ELR (cell line): Measurements from ENCODE around the gene STIP1.
A peak's percentile ranks its signal among the peaks of the same experiment; 100 is the strongest.
"Not testable (repeated sequence)": the region's sequence is repeated elsewhere in the genome, so short reads cannot be mapped to it uniquely, and the experiment has no call there.

Source experiments
- DNase-seq: peaks from one replicate; pipeline ENCODE4 v3.0.0-alpha.2; 2015; ENCODE audit warnings: low read depth

The STIP1 gene

DNA sequence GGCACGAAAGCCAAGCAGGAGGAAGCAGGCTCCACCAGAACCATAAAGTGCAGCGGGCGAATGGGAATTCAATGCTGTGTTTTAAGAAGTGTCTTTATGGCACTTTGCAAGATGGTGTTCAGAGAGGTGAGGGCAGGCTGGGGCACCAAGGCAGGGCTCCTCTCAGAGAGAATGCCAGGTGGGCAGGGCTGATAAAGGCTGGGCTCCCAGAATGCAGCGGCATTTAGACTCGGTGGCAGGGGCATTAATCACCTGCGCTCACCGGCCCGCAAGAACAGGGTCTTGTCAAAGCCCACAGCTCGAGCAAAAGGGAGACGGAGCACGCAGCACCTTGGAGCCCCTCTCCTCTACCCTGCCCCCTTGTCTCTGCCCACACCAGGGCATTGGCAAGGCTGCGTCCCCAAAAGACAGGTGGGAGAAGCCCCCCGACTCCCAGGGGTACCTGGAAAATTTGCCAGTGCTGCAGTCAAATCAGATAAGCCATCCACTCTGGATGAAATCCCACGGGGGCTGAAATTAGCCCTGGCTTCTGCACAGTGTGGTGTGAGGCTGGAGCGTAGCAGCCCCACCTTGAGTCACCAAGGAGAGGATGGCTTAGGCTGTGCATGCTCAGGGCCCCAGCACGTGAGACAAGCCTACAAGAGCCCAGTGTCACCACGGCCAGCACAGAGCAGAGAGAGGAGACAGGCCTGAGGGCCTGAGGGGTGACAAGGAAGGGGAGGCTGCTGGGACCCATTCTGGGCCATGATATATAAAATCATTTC, 28.2 kb upstream of the STIP1 start:
- DNase-seq, result no peak

DNA sequence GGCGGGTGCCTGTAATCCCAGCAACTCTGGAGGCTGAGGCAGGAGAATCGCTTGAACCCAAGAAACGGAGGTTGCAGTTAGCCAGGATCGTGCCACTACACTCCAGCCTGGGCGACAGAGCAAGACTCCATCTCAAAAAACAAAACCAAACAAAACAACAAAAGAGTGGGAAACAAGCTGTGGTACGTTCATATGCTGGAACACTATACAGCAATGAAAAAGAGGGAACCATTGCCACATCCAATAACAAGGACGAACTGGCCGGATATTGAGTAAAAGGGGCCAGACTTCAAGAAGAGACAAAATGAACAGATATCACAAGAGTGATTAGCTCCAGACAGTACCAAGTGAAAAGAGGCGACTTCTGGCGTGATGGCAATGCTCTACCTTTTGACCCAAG, 24.9 kb upstream of the STIP1 start:
- DNase-seq, result no peak

DNA sequence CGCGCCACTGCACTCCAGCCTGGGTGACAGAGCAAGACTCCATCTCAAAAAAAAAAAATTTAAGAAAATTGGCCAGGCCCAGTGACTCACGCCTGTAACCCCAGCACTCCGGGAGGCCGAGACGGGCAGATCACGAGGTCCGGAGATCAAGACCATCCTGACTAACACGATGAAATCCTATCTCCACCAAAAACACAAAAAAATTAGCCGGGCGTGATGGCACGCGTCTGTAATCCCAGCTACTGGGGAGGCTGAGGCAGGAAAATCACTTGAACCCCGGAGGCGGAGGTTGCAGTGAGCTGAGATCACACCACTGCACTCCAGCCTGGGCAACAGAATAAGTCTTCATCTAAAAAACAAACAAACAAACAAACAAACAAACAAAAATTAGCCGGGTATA, 23.2 kb upstream of the STIP1 start:
- DNase-seq, result not testable (repeated sequence)

DNA sequence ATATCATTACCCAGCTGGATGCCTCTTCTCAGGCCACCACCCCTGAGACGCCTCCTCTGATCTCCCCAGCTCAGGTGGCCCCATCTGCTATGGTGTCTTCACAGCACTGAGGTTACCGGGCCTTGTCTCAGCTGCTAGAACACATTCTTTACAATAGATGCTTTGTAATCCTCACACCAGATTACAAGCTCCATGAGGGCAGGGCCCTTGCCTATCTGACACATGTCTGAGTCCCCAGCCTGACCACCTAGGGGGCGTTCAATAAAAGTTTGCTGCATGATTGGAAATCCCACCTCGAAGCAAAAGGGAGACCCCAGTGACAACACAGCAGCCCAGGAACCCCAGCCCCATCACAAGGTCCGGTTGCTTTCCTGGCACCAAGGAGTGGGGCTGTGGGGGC, 22.0 kb upstream of the STIP1 start:
- no peak for DNase-seq

DNA sequence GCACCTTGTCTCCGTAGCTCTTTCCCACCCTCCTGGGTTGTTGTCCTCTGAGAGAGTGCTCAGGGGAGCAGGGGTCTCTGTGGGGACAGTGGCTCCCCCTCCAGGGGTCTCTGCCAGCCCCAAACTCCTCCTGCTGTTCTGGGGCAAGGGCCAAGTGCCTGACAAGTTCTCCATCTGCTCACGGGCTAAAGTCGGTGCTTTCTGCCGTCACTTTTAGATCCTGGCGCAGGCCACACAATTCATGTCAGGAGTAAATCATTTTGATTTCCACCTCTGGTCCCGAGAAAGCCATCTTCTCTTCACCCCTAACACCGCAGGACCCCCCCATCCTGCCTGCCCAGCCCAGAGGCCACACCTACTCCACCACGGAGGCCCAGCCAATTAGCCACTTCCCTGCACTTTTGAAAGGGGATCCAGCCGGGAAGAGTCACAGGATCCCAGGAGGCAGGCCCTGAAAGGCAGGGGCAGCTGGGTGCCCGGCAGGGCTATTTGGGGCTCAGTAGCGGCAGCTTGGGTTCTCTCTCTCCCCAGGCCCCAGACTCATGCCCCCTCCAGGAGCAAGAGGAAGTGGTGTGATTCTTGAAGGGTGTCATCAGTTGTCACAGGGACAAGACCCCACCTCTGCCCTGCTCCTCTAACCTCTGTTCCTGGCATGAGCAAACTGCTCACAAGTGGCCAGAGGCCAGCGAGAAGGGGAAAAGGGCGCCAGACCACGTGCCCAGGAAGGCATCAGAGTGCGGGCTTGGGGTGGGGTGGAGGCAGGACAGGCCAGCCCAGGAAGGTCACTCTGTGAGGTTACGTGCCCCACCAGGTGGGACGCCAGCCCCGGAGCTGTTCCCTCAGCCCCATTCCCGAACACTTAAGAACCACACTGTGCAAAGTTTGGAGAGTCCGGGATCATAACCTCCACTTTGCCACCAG, 21.3 kb upstream of the STIP1 start:
- peak; percentile 28 for DNase-seq

DNA sequence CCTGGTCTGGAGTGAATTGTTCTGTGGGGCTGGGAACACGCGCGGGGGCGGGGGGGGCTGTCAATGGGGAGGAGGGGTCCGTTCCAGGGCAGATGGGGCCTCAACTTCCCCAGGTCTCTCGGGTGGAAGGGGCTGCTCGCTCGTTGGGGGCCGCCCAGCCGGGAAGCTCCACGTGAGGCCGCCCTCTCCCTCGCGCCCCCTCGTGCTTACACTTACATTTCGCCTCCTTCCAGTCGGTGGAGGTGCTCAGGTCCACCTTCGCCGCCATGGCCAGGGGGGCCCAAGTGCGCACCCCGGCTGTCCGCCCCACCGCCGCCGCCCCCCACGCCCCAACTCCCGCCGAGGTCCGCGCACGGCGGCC, 20.5 kb upstream of the STIP1 start:
- DNase-seq, result peak; percentile 50

- peak; percentile 90 for DNase-seq
Observed at GRCh38 chr11:64165842-64166635, 19.9 kb upstream of the STIP1 start, which contains the start of gene MACROD1. MACROD1 (minus strand) TSS chr11:64166113; CDS start chr11:64165994, 119 bp downstream.

DNA sequence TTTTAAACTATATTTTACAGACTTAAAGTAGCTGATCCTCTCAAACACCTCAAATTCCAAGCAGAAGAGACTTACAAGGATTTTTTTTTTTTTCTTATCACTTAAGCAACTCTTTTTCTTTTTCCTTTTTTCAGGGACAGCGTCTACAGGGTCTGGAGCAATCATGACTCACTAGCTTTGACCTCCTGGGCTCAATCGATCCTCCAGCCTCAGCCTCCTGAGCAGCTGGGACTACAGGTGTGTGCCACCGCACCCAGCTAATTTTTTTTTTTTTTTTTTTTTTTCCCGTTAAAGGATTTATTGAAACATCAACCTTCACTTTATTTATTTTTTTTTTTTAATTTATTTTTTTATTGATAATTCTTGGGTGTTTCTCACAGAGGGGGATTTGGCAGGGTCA, 15.6 kb upstream of the STIP1 start:
- no peak for DNase-seq

DNA sequence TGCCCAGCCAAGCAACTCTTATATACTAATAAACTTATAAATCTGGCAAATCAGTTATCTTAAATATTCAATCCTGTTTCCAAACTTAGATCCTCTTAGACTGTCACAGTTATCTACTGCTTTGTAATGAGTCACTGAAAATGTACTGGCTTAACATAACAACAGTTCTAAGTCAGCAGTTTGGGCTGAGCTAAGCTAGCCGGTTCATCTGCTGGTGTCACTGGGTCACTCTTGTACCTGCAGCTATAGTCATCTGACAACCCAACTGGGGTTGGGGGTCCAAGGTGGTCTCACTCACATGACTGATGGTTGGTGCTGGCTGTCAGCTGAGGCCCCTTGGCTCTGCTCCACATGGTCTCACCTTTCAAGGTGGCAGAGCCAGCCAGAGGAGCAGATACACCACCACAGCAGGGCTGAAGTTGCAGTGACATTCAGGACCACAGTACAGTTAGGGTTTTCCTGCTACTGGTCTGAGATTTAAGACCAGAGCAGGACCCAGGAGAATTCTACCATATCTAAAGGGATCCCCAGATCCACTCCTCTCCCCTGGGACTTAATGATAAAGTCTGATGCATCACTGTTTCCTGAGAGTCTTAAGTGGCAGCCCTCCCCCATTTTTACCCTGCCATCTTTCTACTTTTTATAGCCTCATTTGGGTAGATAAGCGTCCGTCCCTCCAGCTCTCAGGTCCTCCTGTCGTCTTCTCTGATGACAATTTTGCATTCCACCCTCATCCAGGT, 12.2 kb upstream of the STIP1 start:
- peak; percentile 52 for DNase-seq

GRCh38 chr11:64176751-64177150, 9.2 kb upstream of the STIP1 start:
- DNase-seq, result no peak

DNA sequence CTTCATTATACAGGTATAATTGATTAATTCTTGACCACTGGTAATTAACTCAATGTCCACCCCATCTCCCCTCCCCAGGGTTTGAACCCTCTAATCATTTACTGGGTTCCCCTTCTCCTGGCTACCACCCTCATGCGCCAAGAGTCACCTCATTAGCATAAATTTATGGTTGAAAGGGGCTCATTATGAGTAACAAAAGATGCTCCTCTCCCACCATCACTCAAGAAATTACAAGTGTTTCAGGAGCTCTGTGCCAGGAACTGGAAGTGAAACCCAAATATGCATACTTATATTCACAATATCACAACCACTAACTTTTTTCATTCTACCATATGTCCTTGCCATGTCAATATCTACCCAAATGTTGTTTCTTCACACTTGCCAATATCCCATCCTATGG, 7.8 kb upstream of the STIP1 start:
- DNase-seq, result no peak

GRCh38 chr11:64178951-64179639, 6.9 kb upstream of the STIP1 start:
- no peak for DNase-seq

GRCh38 chr11:64180891-64181290, 5.1 kb upstream of the STIP1 start:
- no peak for DNase-seq

GRCh38 chr11:64181506-64182411, 4.2 kb upstream of the STIP1 start:
- peak; percentile 93 for DNase-seq

GRCh38 chr11:64183890-64184289, 2.1 kb upstream of the STIP1 start:
- no peak for DNase-seq

DNA sequence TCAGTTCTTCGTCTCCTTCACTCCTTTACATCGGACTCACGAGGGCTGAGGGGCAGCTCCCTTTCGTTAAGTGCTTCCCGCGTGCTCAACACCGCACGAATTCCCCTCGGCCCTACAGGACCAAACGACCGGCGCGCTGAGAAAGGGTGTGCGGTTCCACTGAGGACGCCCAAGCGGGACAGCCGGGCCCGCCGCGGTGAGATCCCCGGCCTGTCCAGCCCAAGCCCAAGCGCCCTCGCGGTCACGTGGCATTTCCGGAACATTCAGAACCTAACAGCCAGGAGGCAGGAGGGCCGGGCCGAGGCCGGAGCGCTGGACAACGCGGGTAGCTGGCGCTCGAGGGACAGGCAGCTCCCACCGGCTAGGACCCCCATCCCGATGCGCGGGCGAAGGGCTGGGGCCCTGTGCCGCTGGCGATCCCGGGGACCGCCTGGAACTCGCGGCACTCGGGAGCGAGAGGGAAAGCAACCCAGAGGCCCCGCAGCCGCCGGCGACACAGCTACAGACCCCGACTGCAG, 737 bp upstream of the STIP1 start:
- peak; percentile 91 for DNase-seq

GRCh38 chr11:64186492-64187165, 658 bp downstream of the STIP1 start:
- peak; percentile 24 for DNase-seq

DNA sequence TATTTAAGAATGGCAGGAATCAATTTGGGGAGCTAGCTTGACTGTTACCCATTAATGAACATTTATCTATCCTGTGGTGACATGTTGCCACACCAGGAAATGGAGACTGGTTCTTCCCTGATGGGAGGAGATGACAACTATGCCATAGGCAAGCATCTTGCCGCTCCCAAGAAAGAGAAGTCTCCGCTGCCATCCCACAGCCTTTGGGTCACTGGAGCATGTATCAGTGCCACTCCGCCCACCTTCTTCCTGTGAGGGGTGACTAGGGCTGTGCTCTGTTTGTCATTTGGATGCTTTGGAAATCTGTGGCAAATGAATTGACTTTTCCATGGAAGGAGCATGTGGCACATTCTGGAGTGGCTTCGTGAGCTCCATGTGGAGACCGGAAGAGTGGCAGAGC, 6.5 kb downstream of the STIP1 start:
- DNase-seq, result no peak

DNA sequence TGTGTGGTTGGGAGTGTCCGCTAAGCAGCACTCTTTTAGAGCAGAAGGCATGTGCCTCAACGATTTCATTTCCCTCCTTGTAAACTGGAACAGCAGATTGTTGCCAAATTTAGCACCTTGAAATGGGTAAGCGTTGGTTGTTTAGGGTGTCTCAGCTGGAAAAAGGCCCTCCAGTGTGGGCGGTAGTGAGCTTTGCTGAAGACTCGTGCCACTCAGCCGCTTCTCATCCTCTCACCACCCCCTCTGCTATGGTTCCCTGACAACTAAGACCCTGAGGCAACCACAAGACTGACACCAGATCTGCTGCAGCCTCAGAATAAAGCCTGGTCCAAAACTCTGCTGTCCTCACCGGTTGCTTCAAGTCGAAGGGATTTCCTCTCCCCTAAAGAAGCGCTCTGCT, 10.7 kb downstream of the STIP1 start:
- DNase-seq, result no peak
